ENCODE results near the gene PCYT2. TPM values are rescaled to one million over a fixed set of nuclear protein-coding genes. Genes with fewer than 3 reads are reported as not detected.
"Not testable (repeated sequence)": the region's sequence is repeated elsewhere in the genome, so short reads cannot be mapped to it uniquely, and the experiment has no call there.

The PCYT2 gene
- total RNA-seq (2014; rRNA removed; shearing (Covaris generic); ENCODE audit: low replicate concordance): 26.2 and 59.9 TPM in 2 replicates

DNA sequence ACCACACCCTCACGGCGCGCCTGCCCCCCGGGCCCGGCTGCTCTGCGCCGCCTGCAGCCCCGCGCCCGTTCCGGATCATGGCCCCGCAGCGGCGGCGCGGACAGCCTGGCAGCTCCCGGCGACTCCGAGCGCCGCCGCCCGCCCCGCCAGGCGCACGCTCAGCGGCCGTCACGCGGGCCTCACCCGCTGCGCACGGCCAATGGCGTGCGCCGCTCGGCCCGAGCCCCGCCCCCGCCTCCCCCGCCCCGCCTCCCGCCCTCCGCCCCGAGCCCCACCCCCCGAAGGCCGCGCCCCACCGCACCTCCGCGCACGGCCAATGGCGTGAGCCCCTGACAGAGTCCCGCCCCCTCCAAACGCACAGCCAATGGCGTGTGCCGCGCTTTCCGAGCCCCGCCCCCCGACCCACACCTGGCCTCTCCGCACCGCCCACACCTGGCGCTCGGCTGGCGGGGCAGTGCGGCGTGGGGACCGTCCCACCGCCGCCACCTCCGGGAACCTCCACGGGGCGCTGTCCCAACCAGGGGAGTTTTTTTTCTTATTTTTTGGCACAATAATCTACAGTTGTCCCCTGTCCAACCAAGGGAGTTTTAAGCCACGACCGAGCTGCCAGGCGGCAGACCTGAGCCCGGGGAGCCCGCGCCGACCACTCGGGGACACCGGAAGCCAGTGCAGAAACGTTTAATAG lies at the start of gene PCYT2:
Gene PCYT2 (minus strand): TSS at position 123 of the 685 bp plus-strand sequence. CDS start 44 bp downstream, at position 79.
- peak; percentile 59 for DNase-seq (ENCODE audit: low read depth)
- in situ Hi-C loops (cut with HindIII; ENCODE audit: low pct_unique_long_range_greater_than_20kb, low sequenced_read_pairs): no loop called here

DNA sequence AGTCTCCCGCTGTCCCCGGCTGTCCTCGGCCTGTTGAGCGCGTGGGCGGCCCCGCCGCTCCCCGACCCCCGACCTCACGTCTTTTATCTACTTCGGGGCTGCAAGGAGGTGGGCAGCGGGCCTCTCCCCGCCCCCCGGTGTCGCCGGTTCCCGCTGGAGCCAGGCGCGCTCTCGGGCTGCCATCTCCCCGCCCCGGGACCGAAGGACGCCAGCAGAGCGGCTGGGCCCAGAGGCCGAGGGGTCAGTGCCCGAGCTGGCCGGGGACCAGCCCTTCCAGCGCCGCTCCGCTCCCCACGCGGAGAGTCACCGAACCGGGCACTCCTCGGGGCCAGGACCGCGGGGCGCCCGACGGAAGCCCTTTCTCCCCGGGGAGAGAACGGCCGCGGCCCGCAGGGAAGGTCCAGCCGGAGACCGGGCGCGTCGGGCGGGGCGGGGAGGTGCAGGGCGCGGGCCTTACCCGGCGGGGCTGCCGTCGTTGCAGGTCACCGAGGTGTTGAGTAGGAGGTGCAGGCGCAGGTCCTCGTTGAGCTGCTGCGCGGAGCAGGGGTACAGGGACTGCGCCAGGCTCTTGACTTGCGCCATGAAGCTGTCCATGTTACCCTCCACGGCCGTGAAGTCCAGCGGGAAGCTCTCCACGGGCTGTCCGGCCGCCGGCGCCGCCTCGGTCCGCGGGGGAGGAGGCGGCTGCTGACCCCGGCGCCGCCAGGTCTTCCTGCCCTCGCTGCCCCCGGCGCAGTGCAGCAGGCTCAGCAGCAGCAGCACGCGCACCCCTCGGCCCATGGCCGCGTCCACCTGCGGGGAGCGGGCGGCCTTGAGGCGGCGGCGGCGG lies 49.1 kb upstream of the PCYT2 start:
- DNase-seq (ENCODE audit: low read depth): no peak
- in situ Hi-C loops (cut with HindIII; ENCODE audit: low pct_unique_long_range_greater_than_20kb, low sequenced_read_pairs): no loop called here

GRCh38 chr17:81959362-81960129 lies 48.3 kb upstream of the PCYT2 start:
- in situ Hi-C loops (cut with HindIII; ENCODE audit: low pct_unique_long_range_greater_than_20kb, low sequenced_read_pairs): no loop called here
- peak; percentile 50 for DNase-seq (ENCODE audit: low read depth)

DNA sequence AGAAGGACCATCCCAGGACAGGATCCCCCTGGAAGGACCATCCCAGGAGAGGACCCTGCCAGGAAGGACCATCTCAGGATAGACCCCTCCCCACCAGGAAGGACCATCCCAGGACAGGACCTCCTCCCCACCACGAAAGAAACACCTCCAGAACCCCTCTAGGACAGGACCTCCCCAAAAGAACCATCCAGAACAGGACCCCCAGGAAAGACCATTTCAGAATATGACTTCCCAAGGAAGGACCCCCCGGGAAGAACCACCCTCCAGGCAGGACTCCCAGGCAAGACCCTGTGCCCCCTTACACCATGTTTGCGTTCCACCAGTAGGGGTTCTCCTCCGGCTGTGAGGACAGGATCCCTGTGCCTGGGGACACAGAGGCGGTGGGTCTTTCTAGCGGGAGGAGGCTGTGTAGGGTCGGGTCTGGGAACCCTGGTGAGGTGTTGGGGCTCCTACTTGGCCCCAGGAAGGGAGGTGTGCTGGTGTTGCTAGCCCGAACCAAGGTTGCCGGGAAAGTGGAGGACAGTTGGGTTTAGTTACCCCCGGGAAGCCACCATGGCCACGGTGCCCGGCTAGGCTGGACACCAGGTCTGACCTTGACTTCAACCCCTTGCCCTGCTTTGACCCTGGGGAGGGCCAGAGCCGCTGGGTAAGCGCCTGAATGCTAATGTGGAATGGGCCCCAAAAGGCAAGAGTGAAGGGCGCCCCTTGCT lies 47.6 kb upstream of the PCYT2 start:
- DNase-seq (ENCODE audit: low read depth): no peak
- in situ Hi-C loops (cut with HindIII; ENCODE audit: low pct_unique_long_range_greater_than_20kb, low sequenced_read_pairs): no loop called here

- no peak for DNase-seq (ENCODE audit: low read depth)
- in situ Hi-C loops (cut with HindIII; ENCODE audit: low pct_unique_long_range_greater_than_20kb, low sequenced_read_pairs): no loop called here
Observed at GRCh38 chr17:81957691-81958432, 46.7 kb upstream of the PCYT2 start.

DNA sequence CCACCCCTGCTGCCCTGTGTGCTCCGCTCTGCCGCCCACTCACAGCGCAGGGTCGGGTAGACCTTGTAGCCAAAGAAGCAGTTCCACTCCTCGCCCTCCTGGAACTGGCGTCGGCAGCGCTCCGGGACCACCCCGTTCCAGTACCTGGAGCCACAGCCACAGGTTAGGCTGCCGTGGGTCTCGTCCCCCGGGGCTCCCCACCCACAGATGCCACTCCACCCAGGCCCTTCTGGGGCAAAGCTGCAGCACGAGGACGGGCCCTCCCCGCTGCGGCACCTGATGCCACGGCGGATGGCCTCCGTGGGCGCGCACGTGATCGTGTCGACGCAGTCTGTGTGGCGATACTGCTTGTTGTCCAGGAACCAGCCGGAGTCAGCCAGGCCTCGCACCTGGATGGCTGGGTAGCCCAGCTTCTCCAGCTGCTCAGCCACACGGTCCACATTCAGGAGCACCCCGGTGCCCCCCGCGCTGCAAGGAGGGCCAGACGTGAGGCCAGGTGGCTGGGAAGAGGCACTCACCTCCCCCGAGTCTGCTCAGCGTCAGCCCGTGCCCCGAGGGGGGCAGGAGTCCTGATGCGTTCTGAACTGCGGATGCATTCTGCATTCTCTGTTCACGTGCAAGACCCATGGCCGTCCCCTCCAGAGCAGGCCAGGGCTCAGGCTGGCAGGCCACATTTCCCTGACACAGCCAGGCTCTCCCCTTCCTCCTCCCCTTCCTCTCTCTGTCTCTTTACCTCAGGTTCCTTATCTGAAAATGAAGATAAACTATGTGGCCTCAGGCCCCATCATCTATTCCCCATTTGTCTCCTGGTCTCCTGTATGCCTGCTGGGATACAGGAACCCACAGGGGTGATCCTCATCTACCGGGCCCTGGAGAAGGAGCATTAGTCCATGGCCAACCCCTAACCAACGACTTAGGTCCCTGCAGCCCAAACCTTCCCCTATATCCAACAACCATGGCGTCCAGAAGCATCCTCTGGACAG lies 45.7 kb upstream of the PCYT2 start:
- in situ Hi-C loops (cut with HindIII; ENCODE audit: low pct_unique_long_range_greater_than_20kb, low sequenced_read_pairs): no loop called here

GRCh38 chr17:81955756-81956544 lies 44.8 kb upstream of the PCYT2 start:
- no peak for DNase-seq (ENCODE audit: low read depth)
- in situ Hi-C loops (cut with HindIII; ENCODE audit: low pct_unique_long_range_greater_than_20kb, low sequenced_read_pairs): no loop called here

More for the DNA sequence above, 45.7 kb upstream of the PCYT2 start:
- DNase-seq (ENCODE audit: low read depth): no peak

DNA sequence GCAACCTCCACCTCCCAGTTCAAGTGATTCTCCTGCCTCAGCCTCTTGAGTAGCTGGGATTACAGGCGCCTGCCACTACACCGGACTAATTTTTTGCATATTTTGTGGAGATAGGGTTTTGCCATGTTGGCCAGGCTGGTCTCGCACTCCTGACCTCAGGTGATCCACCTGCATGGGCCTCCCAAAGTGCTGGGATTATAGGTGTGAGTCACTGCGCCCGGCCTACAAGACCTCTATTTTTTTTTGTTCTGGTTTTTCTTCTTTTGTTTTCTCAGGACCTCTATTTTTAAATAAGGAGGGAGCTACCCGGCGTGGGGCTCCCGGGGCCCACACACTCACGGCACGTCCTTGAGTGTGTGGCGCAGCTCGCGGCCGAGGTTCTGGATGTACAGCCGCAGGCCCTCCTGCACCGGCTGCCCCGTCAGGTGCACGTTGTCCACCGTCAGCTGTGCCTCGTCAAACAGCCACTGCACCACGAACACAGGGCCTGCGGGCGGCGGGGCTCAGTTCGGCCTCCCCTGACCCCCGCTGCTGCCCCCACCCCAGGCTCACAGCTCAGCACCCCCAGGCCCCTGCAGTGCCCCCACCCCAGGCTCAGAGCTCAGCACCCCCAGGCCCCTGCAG lies 44.0 kb upstream of the PCYT2 start:
- no peak for DNase-seq (ENCODE audit: low read depth)
- in situ Hi-C loops (cut with HindIII; ENCODE audit: low pct_unique_long_range_greater_than_20kb, low sequenced_read_pairs): no loop called here

DNA sequence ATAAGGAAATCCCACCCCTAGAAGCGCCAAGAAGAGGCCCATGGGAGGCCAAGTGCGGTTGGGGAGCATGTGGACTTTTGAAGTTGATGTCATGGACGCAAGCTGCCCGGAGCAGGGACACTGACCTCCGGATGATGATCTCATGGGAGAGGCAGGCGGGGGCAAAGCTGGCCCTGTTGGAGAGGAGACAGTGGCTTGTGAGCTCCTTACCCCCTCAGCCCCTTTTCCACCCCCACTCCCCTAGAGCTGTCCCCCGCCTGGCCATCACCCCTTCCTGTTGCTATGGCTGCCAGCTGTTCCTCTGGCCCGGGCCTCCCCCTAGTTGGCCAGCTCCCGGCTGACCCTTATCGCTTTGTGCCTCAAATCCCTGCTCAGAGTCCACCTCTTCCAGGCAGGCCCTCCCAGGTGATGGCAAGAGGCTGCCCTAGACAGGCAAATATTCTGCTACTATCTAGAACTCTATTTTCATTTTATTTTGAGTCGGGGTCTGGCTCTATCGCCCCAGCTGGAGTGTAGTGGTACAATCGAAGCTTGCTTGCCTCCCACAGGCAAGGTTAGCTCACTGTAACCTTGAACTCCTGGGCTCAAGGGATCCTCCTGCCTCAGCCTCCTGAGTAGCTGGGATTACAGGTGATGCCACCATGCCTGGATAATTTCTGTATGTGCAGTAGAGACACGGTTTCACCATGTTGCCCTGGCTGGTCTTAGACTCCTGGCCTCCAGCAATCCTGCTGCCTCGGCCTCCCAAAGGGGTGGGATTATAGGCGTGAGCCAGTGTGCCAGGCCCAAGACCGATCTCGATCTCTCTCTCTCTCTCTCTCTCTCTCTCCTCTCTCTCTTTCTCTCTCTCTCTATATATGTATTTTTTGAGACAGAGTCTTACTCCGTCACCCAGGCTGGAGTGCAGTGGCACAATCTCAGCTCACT lies 43.2 kb upstream of the PCYT2 start:
- in situ Hi-C loops (cut with HindIII; ENCODE audit: low pct_unique_long_range_greater_than_20kb, low sequenced_read_pairs): no loop called here
- no peak for DNase-seq (ENCODE audit: low read depth)

DNA sequence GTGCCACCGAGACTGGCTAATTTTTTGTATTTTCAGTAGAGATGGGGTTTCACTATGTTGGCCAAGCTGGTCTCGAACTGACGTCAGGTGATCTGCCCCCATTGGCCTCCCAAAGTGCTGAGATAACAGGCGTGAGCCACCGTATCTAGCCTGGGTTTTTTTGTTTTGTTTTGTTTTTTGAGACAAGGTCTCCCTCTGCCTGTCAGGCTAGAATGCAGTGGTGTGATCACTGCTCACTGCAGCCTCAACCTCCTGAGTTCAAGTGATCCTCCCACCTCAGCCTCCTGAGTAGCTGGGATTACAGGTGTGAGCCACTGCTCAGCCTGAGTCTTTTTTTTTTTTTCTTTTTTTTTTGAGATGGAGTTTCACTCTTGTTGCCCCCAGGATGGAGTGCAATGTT lies 42.2 kb upstream of the PCYT2 start:
- in situ Hi-C loops (cut with HindIII; ENCODE audit: low pct_unique_long_range_greater_than_20kb, low sequenced_read_pairs); DNase-seq (ENCODE audit: low read depth): not testable (repeated sequence)

DNA sequence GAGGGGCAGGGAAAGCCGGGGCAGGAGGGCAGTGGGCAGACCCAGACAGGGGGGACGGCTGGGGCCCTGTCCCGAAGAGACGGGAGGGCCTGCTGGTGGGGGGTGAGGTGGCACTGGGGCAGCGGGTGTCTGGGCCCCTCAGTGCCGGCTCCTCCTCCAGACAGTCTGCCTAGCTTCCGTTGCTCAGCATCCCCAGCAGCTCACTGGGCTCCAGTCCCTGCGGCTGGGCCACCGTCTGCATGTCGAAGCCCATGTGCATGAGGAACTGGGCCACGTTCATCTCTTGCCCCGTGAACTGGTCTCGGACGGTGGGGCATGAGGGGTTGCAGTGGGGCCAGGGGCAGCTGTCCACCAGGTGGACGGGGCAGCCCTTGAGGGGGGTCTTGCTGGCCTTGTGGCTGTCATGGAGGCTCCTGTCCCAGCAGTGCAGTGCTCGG lies 41.6 kb upstream of the PCYT2 start:
- DNase-seq (ENCODE audit: low read depth): no peak
- in situ Hi-C loops (cut with HindIII; ENCODE audit: low pct_unique_long_range_greater_than_20kb, low sequenced_read_pairs): no loop called here

GRCh38 chr17:81951785-81952684 lies 40.8 kb upstream of the PCYT2 start:
- DNase-seq (ENCODE audit: low read depth): no peak
- in situ Hi-C loops (cut with HindIII; ENCODE audit: low pct_unique_long_range_greater_than_20kb, low sequenced_read_pairs): no loop called here

DNA sequence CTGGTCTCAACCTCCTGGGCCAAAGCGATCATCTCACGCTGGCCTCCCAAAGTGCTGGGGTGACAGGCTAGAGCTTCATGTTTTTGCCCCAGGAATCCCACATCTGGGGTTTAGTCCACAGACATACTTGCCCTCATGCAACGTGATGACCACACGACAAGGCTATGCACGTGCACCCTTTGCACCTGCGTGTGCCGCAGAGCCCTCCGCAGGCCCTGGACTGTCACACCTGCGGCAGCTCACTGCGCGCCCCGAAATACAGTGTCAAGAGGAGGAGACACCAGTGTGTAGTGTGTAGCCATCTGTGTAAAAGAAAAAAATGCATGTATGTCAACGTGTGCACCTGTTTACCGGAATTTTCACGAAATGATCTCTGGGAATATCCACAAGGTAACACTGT lies 39.3 kb upstream of the PCYT2 start:
- in situ Hi-C loops (cut with HindIII; ENCODE audit: low pct_unique_long_range_greater_than_20kb, low sequenced_read_pairs): no loop called here
- DNase-seq (ENCODE audit: low read depth): no peak

All from Caki2 (cell line).